GM12878 (cell line): Measurements from ENCODE around the gene HPX. TPM values are rescaled to one million over a fixed set of nuclear protein-coding genes. Genes with fewer than 3 reads are reported as not detected.

ENCODE experiments used
- BCL3 ChIP-seq: IDR thresholded peaks from 2 replicates; pipeline ENCODE4 v1.6.1; 2011; ENCODE audit warnings: borderline replicate concordance, low read depth, mild to moderate bottlenecking, moderate library complexity, low read length; ENCODE audit not compliant: insufficient read depth, poor library complexity, severe bottlenecking
- BHLHE40 ChIP-seq, 2 experiments: fragments of 450-650 bp in 1 of 2; IDR thresholded peaks; 2 replicates each; pipeline ENCODE4 v1.6.1; 2011 to 2017; ENCODE audit warnings: low read depth in 2 of 2, borderline replicate concordance in 1 of 2, improper control_type of control experiment in 1 of 2, low read length in 1 of 2, mild to moderate bottlenecking in 1 of 2
- BMI1 ChIP-seq: fragments of 450-650 bp; IDR thresholded peaks from 2 replicates; pipeline ENCODE4 v1.6.1; 2016; ENCODE audit warnings: mild to moderate bottlenecking, moderate library complexity, borderline replicate concordance
- CBFB ChIP-seq: IDR thresholded peaks from 2 replicates; pipeline ENCODE4 v1.6.1; 2016; ENCODE audit warnings: antibody characterized with exemption, low read depth
- CREB1 ChIP-seq: IDR thresholded peaks from 2 replicates; pipeline ENCODE4 v1.6.1; 2012; ENCODE audit warnings: low read depth, mild to moderate bottlenecking, inconsistent platforms
- DPF2 ChIP-seq: fragments of 450-650 bp; IDR thresholded peaks from 2 replicates; pipeline ENCODE4 v1.6.1; 2017; ENCODE audit warnings: mild to moderate bottlenecking
- ESRRA ChIP-seq: IDR thresholded peaks from 2 replicates; pipeline ENCODE4 v1.6.1; 2012; ENCODE audit warnings: mild to moderate bottlenecking, low read length, improper control_type of control experiment
- FOS ChIP-seq: IDR thresholded peaks from 3 replicates; pipeline ENCODE4 v1.6.1; 2011; ENCODE audit warnings: borderline replicate concordance; ENCODE audit not compliant: insufficient read length; ENCODE audit errors: extremely low read depth
- IKZF1 ChIP-seq: fragments of 450-650 bp; conservative IDR thresholded peaks from 2 replicates; pipeline ENCODE4 v1.6.1; 2017; ENCODE audit warnings: antibody characterized with exemption, mild to moderate bottlenecking
- IRF3 ChIP-seq: fragments of 450-650 bp; IDR thresholded peaks from 2 replicates; pipeline ENCODE4 v1.6.1; 2014; ENCODE audit warnings: mild to moderate bottlenecking
- JUND ChIP-seq: IDR thresholded peaks from 2 replicates; pipeline ENCODE4 v1.6.1; 2012; ENCODE audit warnings: low read depth, mild to moderate bottlenecking, low read length, improper control_type of control experiment, moderate library complexity
- MAX ChIP-seq: IDR thresholded peaks from 2 replicates; pipeline ENCODE4 v1.6.1; 2012; ENCODE audit warnings: low read depth, low read length, improper control_type of control experiment
- MEF2A ChIP-seq: IDR thresholded peaks from 2 replicates; pipeline ENCODE4 v1.6.1; 2011; ENCODE audit warnings: low read depth, mild to moderate bottlenecking, low read length, moderate library complexity; ENCODE audit not compliant: insufficient read depth
- NBN ChIP-seq: fragments of 450-650 bp; IDR thresholded peaks from 2 replicates; pipeline ENCODE4 v1.6.1; 2016
- NFYB ChIP-seq: IDR thresholded peaks from 2 replicates; pipeline ENCODE4 v1.6.1; 2011; ENCODE audit warnings: low read depth, mild to moderate bottlenecking, low read length, improper control_type of control experiment, moderate library complexity; ENCODE audit not compliant: insufficient read depth
- POLR2AphosphoS2 ChIP-seq: IDR thresholded peaks from 2 replicates; pipeline ENCODE4 v1.6.1; 2011; ENCODE audit warnings: low read depth, mild to moderate bottlenecking, low read length, improper control_type of control experiment, moderate library complexity
- RAD51 ChIP-seq: fragments of 450-650 bp; IDR thresholded peaks from 2 replicates; pipeline ENCODE4 v1.6.1; 2016; ENCODE audit warnings: moderate library complexity, mild to moderate bottlenecking, inconsistent platforms
- RFX5 ChIP-seq: IDR thresholded peaks from 2 replicates; pipeline ENCODE4 v1.6.1; 2011; ENCODE audit warnings: low read depth, low read length, improper control_type of control experiment
- SIN3A ChIP-seq: IDR thresholded peaks from 2 replicates; pipeline ENCODE4 v1.6.1; 2012; ENCODE audit warnings: low read depth, low read length, improper control_type of control experiment
- SPI1 ChIP-seq: IDR thresholded peaks from 2 replicates; pipeline ENCODE4 v1.6.1; 2011; ENCODE audit warnings: low read depth, mild to moderate bottlenecking, low read length, moderate library complexity, borderline replicate concordance; ENCODE audit not compliant: insufficient read depth
- SRF ChIP-seq, 2 experiments: IDR thresholded peaks; 2 replicates each; pipeline ENCODE4 v1.6.1; 2011; ENCODE audit warnings: low read depth in 2 of 2, low read length in 2 of 2, mild to moderate bottlenecking in 1 of 2, moderate library complexity in 1 of 2
- TCF12 ChIP-seq: IDR thresholded peaks from 2 replicates; pipeline ENCODE4 v1.6.1; 2011; ENCODE audit warnings: low read depth, mild to moderate bottlenecking, low read length
- YBX1 ChIP-seq: fragments of 450-650 bp; IDR thresholded peaks from 2 replicates; pipeline ENCODE4 v1.6.1; 2016; ENCODE audit warnings: antibody characterized with exemption
- polyA plus RNA-seq, 11 experiments: library from polyadenylated mRNA; depleted of rRNA in 4 of 11; unstranded in 6 of 11; stranded (reverse) in 5 of 11; fragments of >200 nt; fragmentation: Nextera tagmentation in 4 of 11; fragmentation: Illumina TruSeq in 1 of 11; extraction: Ambion mirVana in 4 of 11; extraction: Trizol in 1 of 11; gene quantifications; 1 replicate in 1 of 11; 2 replicates in 10 of 11; pipeline versions ENCODE4 v1.2.1 to v1.2.3, GENCODE V29; 2011 to 2016; ENCODE audit warnings: inconsistent platforms in 2 of 11, missing spikeins in 2 of 11, low read depth in 1 of 11
- total RNA-seq, 4 experiments: library from RNA; depleted of rRNA in 3 of 4; stranded (reverse); fragments of >200 nt in 3 of 4; fragmentation: Illumina TruSeq in 1 of 4; extraction: Trizol in 1 of 4; gene quantifications; 2 replicates each; pipeline versions ENCODE4 v1.2.1 to v1.2.3, GENCODE V29; 2013 to 2021
- TF ChIP-seq, protein P1 (sequence below): fragments of 450-650 bp; IDR thresholded peaks from 2 replicates; pipeline ENCODE4 v1.6.1; 2016; ENCODE audit warnings: mild to moderate bottlenecking, moderate library complexity, borderline replicate concordance

HPX gene
- total and polyA plus RNA-seq, 10 of the 15 experiments (the other 5 are each of a cell fraction or from before 2014, with no cell fraction given) = 0.08 to 1.7 (median 0.18) TPM; not detected in 1

DNA sequence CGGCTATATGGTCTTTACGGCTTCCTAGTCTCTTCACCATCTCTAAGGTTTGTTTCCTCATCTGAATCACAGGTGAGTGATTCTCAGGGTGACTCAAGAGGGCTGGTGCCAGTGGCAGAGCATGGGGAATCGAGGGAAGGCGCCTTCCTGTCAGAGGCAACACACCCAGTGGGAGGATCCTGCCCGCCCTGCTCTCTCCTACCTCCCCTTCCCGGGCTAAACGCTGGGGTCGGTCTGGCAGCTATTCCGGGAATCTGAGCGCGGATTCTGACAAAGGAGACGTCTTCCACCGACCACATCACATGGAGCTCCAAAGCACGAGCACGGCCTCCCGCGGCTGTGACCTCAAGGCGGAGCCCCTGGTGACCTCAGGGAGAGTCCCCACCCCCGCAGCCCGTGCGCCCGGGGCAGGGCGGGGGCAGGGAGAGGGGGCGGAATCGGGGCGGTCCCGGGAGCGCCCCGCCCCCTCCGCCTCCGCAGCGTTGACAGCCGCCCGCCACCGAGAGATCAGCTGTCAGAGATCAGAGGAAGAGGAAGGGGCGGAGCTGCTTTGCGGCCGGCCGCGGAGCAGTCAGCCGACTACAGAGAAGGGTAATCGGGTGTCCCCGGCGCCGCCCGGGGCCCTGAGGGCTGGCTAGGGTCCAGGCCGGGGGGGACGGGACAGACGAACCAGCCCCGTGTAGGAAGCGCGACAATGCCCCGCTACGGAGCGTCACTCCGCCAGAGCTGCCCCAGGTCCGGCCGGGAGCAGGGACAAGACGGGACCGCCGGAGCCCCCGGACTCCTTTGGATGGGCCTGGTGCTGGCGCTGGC lies 50.7 kb downstream of the HPX start, which contains the start of gene SMPD1 (continued):
- TF ChIP-seq, protein P1, sequence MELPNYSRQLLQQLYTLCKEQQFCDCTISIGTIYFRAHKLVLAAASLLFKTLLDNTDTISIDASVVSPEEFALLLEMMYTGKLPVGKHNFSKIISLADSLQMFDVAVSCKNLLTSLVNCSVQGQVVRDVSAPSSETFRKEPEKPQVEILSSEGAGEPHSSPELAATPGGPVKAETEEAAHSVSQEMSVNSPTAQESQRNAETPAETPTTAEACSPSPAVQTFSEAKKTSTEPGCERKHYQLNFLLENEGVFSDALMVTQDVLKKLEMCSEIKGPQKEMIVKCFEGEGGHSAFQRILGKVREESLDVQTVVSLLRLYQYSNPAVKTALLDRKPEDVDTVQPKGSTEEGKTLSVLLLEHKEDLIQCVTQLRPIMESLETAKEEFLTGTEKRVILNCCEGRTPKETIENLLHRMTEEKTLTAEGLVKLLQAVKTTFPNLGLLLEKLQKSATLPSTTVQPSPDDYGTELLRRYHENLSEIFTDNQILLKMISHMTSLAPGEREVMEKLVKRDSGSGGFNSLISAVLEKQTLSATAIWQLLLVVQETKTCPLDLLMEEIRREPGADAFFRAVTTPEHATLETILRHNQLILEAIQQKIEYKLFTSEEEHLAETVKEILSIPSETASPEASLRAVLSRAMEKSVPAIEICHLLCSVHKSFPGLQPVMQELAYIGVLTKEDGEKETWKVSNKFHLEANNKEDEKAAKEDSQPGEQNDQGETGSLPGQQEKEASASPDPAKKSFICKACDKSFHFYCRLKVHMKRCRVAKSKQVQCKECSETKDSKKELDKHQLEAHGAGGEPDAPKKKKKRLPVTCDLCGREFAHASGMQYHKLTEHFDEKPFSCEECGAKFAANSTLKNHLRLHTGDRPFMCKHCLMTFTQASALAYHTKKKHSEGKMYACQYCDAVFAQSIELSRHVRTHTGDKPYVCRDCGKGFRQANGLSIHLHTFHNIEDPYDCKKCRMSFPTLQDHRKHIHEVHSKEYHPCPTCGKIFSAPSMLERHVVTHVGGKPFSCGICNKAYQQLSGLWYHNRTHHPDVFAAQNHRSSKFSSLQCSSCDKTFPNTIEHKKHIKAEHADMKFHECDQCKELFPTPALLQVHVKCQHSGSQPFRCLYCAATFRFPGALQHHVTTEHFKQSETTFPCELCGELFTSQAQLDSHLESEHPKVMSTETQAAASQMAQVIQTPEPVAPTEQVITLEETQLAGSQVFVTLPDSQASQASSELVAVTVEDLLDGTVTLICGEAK = no peak
- TF ChIP-seq MEF2A (0 out of 2 replicates have a peak, but pooled peaks have one; percentile 9), IKZF1 (peak; percentile 89), NBN (peak; percentile 83), FOS (no peak), CREB1 (no peak; the same call in 1 of the 2 replicates), NFYB (no peak), SIN3A (0 out of 2 replicates have a peak, but pooled peaks have one; percentile 78), DPF2 (peak; percentile 85), YBX1 (no peak), BMI1 (no peak), BCL3 (peak; percentile 97), JUND (no peak), SPI1 (no peak; the same call in 1 of the 2 replicates), TCF12 (peak; percentile 66), MAX (peak; percentile 77), SRF (IDR thresholded peaks at IDR 0.05; ENCODE audit: low read depth in 2 of 2, low read length in 2 of 2) (no peak), RAD51 (peak; percentile 48; the same call in 1 of the 2 replicates), ESRRA (peak; percentile 72; the same call in 1 of the 2 replicates), BHLHE40 (IDR thresholded peaks at IDR 0.05; ENCODE audit: borderline replicate concordance in 1 of 2, low read depth in 2 of 2, low read length in 1 of 2) (peak; percentile 97 to 99), RFX5 (no peak), IRF3 (0 out of 2 replicates have a peak, but pooled peaks have one; percentile 37), POLR2AphosphoS2 (no peak), CBFB (peak; percentile 83)
